Testis (tissue), 2 donors: Measurements from ENCODE around the gene ADAMTSL1.

Experiments
- CTCF ChIP-seq, 3 experiments: fragments of 450-650 bp in 2 of 3; fragments of 200-600 bp in 1 of 3; sonication (generic) in 1 of 3; IDR thresholded peaks; one replicate each; pipeline ENCODE4 v1.5.1; 2016 to 2019; ENCODE audit warnings: antibody characterized with exemption in 3 of 3, mild to moderate bottlenecking in 2 of 3, moderate library complexity in 1 of 3
- POLR2A ChIP-seq: fragments of 450-650 bp; IDR thresholded peaks from one replicate; pipeline ENCODE4 v1.6.1; 2017; ENCODE audit warnings: antibody characterized with exemption, mild to moderate bottlenecking, moderate library complexity

GRCh38 chr9:18753904-18754303, 280.0 kb downstream of the ADAMTSL1 start:
- no peak for TF ChIP-seq POLR2A
- TF ChIP-seq CTCF (IDR thresholded peaks at IDR 0.05) = no peak
